ENCODE data around the gene C19orf73. TPM values are rescaled to one million over a fixed set of nuclear protein-coding genes. Genes with fewer than 3 reads are reported as not detected.

C19orf73 gene
- total and polyA plus RNA-seq, 2 experiments from 2014 or later: 8.1 to 9.1 TPM

GRCh38 chr19:49104229-49104864 is 14.6 kb downstream of the C19orf73 start:
- H3K4me3 ChIP-seq: no peak overlapping the region
- no peak for TF ChIP-seq STAT1 (IDR thresholded peaks at IDR 0.05; ENCODE audit: unreplicated experiment)
- TF ChIP-seq ZNF331 (CRISPR knock-in tag; IDR thresholded peaks at IDR 0.05; ENCODE audit: low read depth): no peak
- no peak for TF ChIP-seq ETS1 (IDR thresholded peaks at IDR 0.05)
- TF ChIP-seq NANOG (IDR thresholded peaks at IDR 0.05; ENCODE audit: borderline replicate concordance): no peak
- TF ChIP-seq EZH2 (IDR thresholded peaks at IDR 0.05; ENCODE audit: low read depth, unreplicated experiment): no peak
- no peak for TF ChIP-seq REST (IDR thresholded peaks at IDR 0.05; ENCODE audit: unreplicated experiment)
- no peak for TF ChIP-seq ZNF462 (CRISPR knock-in tag; IDR thresholded peaks at IDR 0.05)
- no peak for TF ChIP-seq CTCF (conservative IDR thresholded peaks at IDR 0.05; ENCODE audit: low read depth in 2 of 2)
- no peak for TF ChIP-seq CREB1 (CRISPR knock-in tag; IDR thresholded peaks at IDR 0.05; ENCODE audit: low read depth)
- TF ChIP-seq ZNF114 (CRISPR knock-in tag; IDR thresholded peaks at IDR 0.05): no peak
- no peak for TF ChIP-seq EZH2phosphoT487 (IDR thresholded peaks at IDR 0.05; ENCODE audit: unreplicated experiment)
- TF ChIP-seq POLR2AphosphoS5 (IDR thresholded peaks at IDR 0.05; ENCODE audit: low read depth): no peak
- no peak for TF ChIP-seq JUNB (IDR thresholded peaks at IDR 0.05; ENCODE audit: unreplicated experiment)
- H3K79me2 ChIP-seq (replicated peaks; ENCODE audit: insufficient read depth): peaks cover 4% of the 10 kb centered on the region
- ATAC-seq (no peak), DNase-seq (ENCODE audit: low spot score) (no peak)
- peaks cover 28% of the 10 kb centered on the region for H4K20me1 ChIP-seq (replicated peaks; ENCODE audit: insufficient read depth)
- Mint-ChIP-seq H3K4me1 (peaks cover 28% of the 10 kb centered on the region), H3K27ac (0 out of 2 replicates have a peak overlapping the region, but pooled peaks have one; percentile 81), H3K36me3 (ENCODE audit: low read depth) (peaks cover 87% of the 10 kb centered on the region), H3K9me3 (no peaks in the 10 kb centered on the region; the same call in 1 of the 3 replicates), H3K27me3 (ENCODE audit: insufficient read depth, low read depth, poor library complexity) (peaks cover 24% of the 10 kb centered on the region), H3K4me3 (no peak overlapping the region)
- H2AFZ ChIP-seq: no peak overlapping the region
- no peak overlapping the region for H3K27ac ChIP-seq (ENCODE audit: low read depth)
- H3F3A ChIP-seq (replicated peaks; ENCODE audit: low read depth): peaks cover 37% of the 10 kb centered on the region
- H3K36me3 ChIP-seq (ENCODE audit: insufficient read depth): peaks cover 25% of the 10 kb centered on the region; the same call in 1 of the 2 replicates
- no peaks in the 10 kb centered on the region for H3K27me3 ChIP-seq (ENCODE audit: insufficient read depth)
- H3K9me2 ChIP-seq (ENCODE audit: insufficient read depth): no peaks in the 10 kb centered on the region
- H3K4me1 ChIP-seq (ENCODE audit: insufficient read depth): no peaks in the 10 kb centered on the region; the same call in 1 of the 2 replicates
- no peak overlapping the region for H3K4me2 ChIP-seq

Data from GM23338 (cell line).